GM18511 (cell line): Measurements from ENCODE around the gene STRBP.

Experiments
- ATAC-seq: cut with Tn5 transposase; IDR thresholded peaks from one replicate; pipeline ENCODE4 v1.9.1; 2021; ENCODE audit warnings: mild to moderate bottlenecking, moderate library complexity; ENCODE audit not compliant: unreplicated experiment

STRBP gene

DNA sequence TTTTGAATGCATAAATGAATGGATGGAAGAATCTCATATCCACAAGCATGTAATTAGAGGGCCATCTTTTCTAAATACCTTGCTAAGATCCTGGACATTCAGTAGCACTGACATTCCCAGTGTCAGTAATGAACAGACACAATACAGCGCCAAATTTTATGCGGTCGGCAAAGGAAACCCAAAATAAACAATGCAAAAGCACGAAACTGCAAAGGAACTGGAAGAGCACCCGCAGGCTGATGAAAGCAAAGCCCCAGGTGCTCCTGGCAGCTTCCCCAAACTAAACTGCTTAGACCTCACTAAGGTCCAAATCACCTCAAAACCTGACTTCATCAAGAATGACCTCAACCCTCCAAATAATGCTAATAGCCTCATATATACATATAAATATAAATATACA is 133.0 kb downstream of the STRBP start:
- no peak for ATAC-seq

GRCh38 chr9:123132696-123133095 is 135.7 kb downstream of the STRBP start:
- ATAC-seq = no peak

- ATAC-seq = no peak
These were observed 136.4 kb downstream of the STRBP start for GRCh38 chr9:123131993-123132392.

- no peak for ATAC-seq
These were observed 137.1 kb downstream of the STRBP start for GRCh38 chr9:123131258-123131657.

- ATAC-seq = no peak
These were observed 139.0 kb downstream of the STRBP start for GRCh38 chr9:123129423-123129822.

GRCh38 chr9:123128591-123128990 is 139.8 kb downstream of the STRBP start:
- ATAC-seq = no peak

DNA sequence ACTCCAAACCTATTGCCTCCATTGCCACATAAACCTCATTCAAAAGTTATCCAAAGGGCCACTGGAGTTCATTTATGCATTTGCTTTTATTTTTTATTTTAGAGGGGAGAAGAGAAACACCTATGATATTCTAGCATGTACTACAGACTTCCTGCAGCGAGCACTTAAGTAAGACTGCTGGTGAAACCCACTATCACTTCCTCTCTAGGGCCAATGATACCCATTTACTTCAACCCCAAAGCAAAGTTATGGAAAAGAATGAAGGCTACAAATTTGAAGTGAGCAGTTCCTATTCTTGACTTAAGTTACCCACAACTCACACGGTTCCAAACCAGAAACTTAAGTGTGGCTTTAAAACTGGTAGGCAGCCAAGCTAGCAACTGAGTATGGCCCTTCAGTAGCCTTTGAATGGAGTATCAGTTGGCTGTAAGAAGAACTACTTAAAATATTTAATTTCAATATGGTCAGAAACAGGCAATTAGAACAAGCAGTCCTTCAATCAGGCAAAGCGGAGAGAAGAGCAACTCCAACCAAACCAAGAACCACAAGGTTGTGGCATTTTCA is 140.8 kb downstream of the STRBP start:
- no peak for ATAC-seq

DNA sequence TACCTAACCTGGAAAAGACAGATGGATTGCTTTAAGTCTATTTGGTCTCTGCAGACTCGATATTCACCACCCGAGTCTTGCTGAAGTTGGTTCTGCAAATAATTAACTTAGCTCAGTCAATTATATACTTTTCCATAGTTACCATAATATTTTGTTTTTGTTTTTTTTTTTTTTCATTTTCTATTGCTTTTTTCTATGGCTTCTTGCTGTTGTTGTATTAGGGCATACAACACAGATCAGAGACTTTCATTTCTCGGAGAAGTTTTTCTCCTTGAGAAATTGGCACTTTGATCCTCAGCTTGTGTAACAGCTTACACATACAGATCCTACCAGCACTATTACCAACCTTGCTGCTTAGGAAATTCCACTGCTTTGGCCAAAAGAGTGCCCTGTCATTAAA is 146.9 kb downstream of the STRBP start:
- ATAC-seq = no peak

GRCh38 chr9:123120953-123121352 is 147.4 kb downstream of the STRBP start:
- ATAC-seq = no peak

DNA sequence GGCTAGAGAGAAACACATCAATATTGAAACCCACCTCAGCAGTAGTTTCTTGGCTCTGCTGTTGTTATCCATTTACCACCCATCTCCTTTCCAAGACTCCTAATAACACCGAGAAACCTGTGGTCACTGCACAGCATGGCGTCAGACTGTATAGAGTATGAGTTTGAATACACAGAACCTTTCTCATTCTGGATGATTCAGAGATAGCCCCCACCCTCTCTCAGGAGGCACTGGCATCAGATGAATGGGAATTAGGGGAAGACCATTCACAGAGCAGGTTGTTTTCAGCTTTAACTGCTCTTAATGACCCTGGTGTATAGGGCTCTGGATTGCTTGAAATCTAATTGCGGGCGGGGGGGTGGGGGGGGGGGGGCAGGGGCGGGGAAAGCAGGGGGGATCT is 148.3 kb downstream of the STRBP start:
- no peak for ATAC-seq

- no peak for ATAC-seq
These were observed 148.8 kb downstream of the STRBP start for GRCh38 chr9:123119566-123119965.

DNA sequence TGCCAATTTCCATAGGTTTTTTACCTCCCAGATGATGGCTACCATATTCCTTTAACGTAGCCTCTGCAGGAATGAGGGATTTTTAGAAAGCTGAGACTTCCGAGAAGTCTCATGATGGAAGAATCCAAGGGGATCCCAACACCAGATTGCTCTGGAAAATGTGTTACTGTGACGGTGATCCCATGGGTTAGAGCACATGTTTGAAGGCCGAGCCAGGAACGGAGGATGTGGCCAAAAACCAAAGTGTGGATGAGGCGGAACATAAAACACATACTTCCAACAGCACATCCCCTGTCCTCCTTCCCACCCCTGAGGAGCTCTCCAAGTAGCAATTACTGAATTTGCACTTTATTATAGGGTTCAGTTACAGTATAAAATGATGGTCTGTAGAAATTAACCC is 152.3 kb downstream of the STRBP start:
- ATAC-seq = no peak

- no peak for ATAC-seq
These were observed 153.1 kb downstream of the STRBP start for GRCh38 chr9:123115146-123115913.

- ATAC-seq = no peak
These were observed 155.2 kb downstream of the STRBP start for GRCh38 chr9:123113185-123113584.

GRCh38 chr9:123112015-123112975 is 156.1 kb downstream of the STRBP start:
- ATAC-seq = no peak

DNA sequence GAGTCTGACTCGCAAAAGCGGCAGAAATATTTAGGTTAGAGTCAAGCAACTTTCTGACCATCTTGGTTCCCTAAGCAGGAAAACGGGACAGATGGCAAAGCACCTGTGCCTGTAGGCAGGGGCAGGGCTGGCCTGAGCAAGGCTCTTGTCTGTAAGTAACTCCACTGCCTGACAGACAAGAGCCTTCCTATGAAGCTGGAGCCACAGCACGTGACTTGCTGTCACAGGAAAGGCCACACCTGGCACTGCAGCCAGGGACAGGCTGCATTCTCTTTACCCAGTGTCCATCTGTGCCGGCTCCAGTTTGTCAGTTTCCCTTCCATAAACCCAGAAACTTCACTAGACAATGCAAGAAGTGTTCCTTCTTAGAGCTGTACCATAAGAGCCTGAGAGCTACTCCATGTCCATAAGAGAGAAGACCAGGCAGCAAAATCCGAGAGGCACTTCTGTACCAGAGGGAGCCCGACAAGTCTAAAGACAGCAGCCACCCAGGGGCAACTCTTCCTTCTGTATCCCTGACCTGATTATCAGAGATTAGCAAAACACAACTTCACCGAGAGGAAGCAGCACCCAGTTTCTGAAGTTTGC is 156.9 kb downstream of the STRBP start:
- no peak for ATAC-seq

- no peak for ATAC-seq
These were observed 158.7 kb downstream of the STRBP start for GRCh38 chr9:123109540-123110279.

- no peak for ATAC-seq
These were observed 159.4 kb downstream of the STRBP start for GRCh38 chr9:123108976-123109375.

DNA sequence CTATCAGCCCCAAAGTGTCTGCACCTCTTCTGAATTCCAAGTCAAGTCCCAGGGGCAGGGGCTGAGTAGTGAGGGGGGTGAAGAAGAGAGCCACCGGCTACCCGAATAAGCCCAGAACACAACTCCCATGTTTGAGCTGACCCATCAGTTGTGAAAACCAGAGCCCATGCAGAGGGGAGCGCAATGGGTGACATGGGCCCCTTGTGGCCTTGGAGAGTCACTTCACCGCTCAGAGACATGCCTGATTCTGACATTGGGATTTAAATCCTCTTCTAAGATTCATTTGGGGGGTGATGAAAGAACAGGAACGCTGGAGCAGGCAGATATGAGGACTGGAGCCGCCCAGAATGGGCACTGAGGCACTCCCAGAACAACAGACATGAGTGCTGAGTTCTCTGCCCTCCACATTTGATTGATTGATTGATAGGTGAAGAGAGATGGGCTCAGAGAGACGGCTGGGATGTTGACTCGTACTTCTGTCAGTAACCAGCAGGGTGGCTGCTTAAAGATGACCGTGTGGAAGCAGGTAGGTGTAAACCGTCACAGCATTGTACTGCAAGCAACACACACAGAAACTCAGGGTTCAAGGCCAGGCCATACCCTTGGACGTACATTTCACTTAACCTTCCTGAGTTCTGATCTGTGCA is 160.6 kb downstream of the STRBP start:
- no peak for ATAC-seq

DNA sequence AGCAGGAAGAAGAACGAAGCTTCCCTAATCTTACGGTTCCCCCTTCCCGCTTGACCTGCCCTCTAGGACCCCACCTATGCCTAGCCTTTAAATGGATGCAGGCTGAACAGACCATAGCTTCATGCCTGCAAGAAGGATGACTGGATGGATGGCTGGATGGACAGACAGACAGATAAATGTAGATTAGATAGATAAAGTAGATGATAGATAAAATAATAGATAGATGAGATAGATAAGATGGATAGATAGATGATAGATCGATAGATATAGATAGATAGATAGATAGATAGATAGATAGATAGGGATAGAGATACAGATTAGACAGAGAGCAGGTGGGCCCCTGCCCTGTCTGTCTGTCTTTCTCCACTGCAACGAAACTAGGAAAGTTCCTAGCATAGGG is 162.9 kb downstream of the STRBP start:
- no peak for ATAC-seq
